ENCODE data around the gene MAPKAPK2. TPM values are rescaled to one million over a fixed set of nuclear protein-coding genes. Genes with fewer than 3 reads are reported as not detected.

Gene MAPKAPK2
- total RNA-seq, 4 donors from 2014 or later: 49.6 to 92.4 (median 59.6) TPM

GRCh38 chr1:206783506-206783905 is 98.8 kb downstream of the MAPKAPK2 start:
- TF ChIP-seq CTCF (IDR thresholded peaks at IDR 0.05) (no peak), POLR2A (IDR thresholded peaks at IDR 0.05) (no peak)
- Histone ChIP-seq H3K27ac (no peak overlapping the region), H3K4me3 (no peak overlapping the region), H3K9me3 (no peaks in the 10 kb centered on the region), H3K4me1 (peaks cover 0 to 13% (median 5%) of the 10 kb centered on the region in 4 donors), H3K27me3 (no peaks in the 10 kb centered on the region), H3K36me3 (no peaks in the 10 kb centered on the region)
- DNase-seq: no peak

Small RNAs within 50 kb of the gene (small RNA-seq; reads per million reads assigned to genes)
- gene RF00019: 0 reads per million in 2 donors

Other genes with a start within 250 kb of the MAPKAPK2 start
- 10 to 100 TPM in 3 of 4 donors, 1 to 10 TPM in 1; 5.6 to 31.4 (median 17.5) TPM for gene IKBKE, start 214.4 kb upstream of the MAPKAPK2 start, total RNA-seq
- 10 to 100 TPM in 2 of 4 donors, 1 to 10 TPM in 2; 7.4 to 35.5 (median 10.0) TPM for gene RASSF5, start 177.4 kb upstream of the MAPKAPK2 start, total RNA-seq
- gene EIF2D, start 72.4 kb upstream of the MAPKAPK2 start, total RNA-seq: 10 to 100 TPM; 20.0 to 66.0 (median 34.9) TPM
- gene DYRK3, start 49.4 kb upstream of the MAPKAPK2 start, total RNA-seq: 1 to 10 TPM in 1 of 4 donors, under 1 TPM in 2, not detected in 1; 0.67 to 3.3 (median 0.85) TPM
- gene IL19, start 85.9 kb downstream of the MAPKAPK2 start, total RNA-seq: not detected
- gene IL10, start 87.6 kb downstream of the MAPKAPK2 start, total RNA-seq: 1 to 10 TPM in 1 of 4 donors, under 1 TPM in 1, not detected in 2; 0.85 to 2.0 TPM
- not detected for gene IL20, start 180.7 kb downstream of the MAPKAPK2 start, total RNA-seq
- not detected for gene IL24, start 212.5 kb downstream of the MAPKAPK2 start, total RNA-seq
- 100 to 1,000 TPM in 1 of 4 donors, 1 to 10 TPM in 3; 7.4 to 248 (median 8.6) TPM for gene FCMR, start 237.0 kb downstream of the MAPKAPK2 start, total RNA-seq